Heart right ventricle (tissue), 16 donors: ENCODE data around the gene BUD31. TPM values are rescaled to one million over a fixed set of nuclear protein-coding genes. Genes with fewer than 3 reads are reported as not detected.
A peak's percentile ranks its signal among the peaks of the same experiment; 100 is the strongest.

ENCODE experiments used
- ATAC-seq, 8 donors: fragments of 200-7000 bp; cut with Tn5 transposase; one replicate each; pipeline ENCODE4 v1.9.1; 2020; ENCODE audit warnings: mild to moderate bottlenecking in 8 of 8, moderate library complexity in 8 of 8, moderate number of reproducible peaks in 1 of 8
- DNase-seq, 2 donors: peaks; one replicate each; pipeline ENCODE4 v3.0.0-alpha.2; 2020
- H3K27ac ChIP-seq, 10 donors: fragments of 200-600 bp; sonication (generic) in 2 of 10; one replicate each; pipeline versions ENCODE4 v1.5.0 to v1.8.0; 2020 to 2022; ENCODE audit warnings: mild to moderate bottlenecking in 3 of 10
- H3K27me3 ChIP-seq, 7 donors: fragments of 200-600 bp; one replicate each; pipeline ENCODE4 v1.8.0; 2021 to 2022; ENCODE audit warnings: mild to moderate bottlenecking in 2 of 7
- H3K36me3 ChIP-seq, 9 donors: fragments of 200-600 bp; sonication (generic) in 1 of 9; one replicate each; pipeline versions ENCODE4 v1.5.0 to v1.8.0; 2020 to 2022; ENCODE audit warnings: mild to moderate bottlenecking in 2 of 9
- H3K4me1 ChIP-seq, 9 donors: fragments of 200-600 bp; sonication (generic) in 1 of 9; one replicate each; pipeline versions ENCODE4 v1.5.0 to v1.8.0; 2020 to 2022; ENCODE audit warnings: mild to moderate bottlenecking in 4 of 9
- H3K4me3 ChIP-seq, 10 donors: fragments of 200-600 bp; sonication (generic) in 2 of 10; one replicate each; pipeline versions ENCODE4 v1.5.0 to v1.8.0; 2020 to 2022; ENCODE audit warnings: mild to moderate bottlenecking in 7 of 10, moderate library complexity in 2 of 10
- H3K9me3 ChIP-seq, 11 donors: fragments of 200-600 bp in 10 of 11; sonication (generic) in 2 of 11; one replicate each; pipeline versions ENCODE4 v1.5.0 to v1.8.0; 2013 to 2022; ENCODE audit warnings: mild to moderate bottlenecking in 2 of 11, control low read depth in 1 of 11, moderate library complexity in 1 of 11
- CTCF ChIP-seq, 9 donors: fragments of 200-600 bp; sonication (generic) in 2 of 9; IDR thresholded peaks; one replicate each; pipeline versions ENCODE4 v1.5.0 to v1.8.0; 2021 to 2022; ENCODE audit warnings: antibody characterized with exemption in 9 of 9, mild to moderate bottlenecking in 5 of 9, moderate library complexity in 1 of 9
- WGBS, 2 donors: extraction: QIAGEN DNeasy Blood & Tissue Kit; methylation state at CpG; one replicate each; pipeline ENCODE4 v1.1.7; 2013; ENCODE audit warnings: inconsistent platforms in 1 of 2; 5-methylcytosine and 5-hydroxymethylcytosine counted together
- intact Hi-C, 10 donors: fragments of 100-400 bp; cut with DNase I; formaldehyde crosslinking; loops; one replicate each; pipeline versions ENCODE4 v1.11.1 to v1.14.2; 2022
- long read RNA-seq, 3 donors: library from polyadenylated mRNA; unstranded; transcript quantifications; one replicate each; pipeline ENCODE4 v2.0.0, GENCODE V29; 2020 to 2021
- polyA plus RNA-seq, 2 donors: library from polyadenylated mRNA; stranded (reverse); fragments of 200-250 nt; gene quantifications; one replicate each; pipeline ENCODE4 v1.2.3, GENCODE V29; 2013
- total RNA-seq, 10 donors: library from RNA; stranded (reverse); fragmentation: NEBNext Ultra II Directional in 3 of 10; extraction: Animal tissue kit (Norgen Biotek cat#: 25700) in 3 of 10; gene quantifications; one replicate each; pipeline versions ENCODE4 v1.2.1 to v1.2.4, GENCODE V29; 2021 to 2023
- donor health status: Arrhythmogenic right ventricular cardiomyopathy.
- donor health status: ischemic (EF 13 %, LVEDD 7.1; RV severe dilation, severe dysfunction).
- donor health status: healthy with polysubstance abuse.
- donor health status: DM: no; HTN: yes; CAD: no.
- donor health status: DM: no; HTN: no; CAD: no.
- donor health status: ischemic (EF 25% LVEDD 6.9; RV normal size, moderate dysfunction).
- donor health status: ischemic (EF 25% LVEDD 5.7; RV mildly dilated, moderate dysfunction).
- donor health status: healthy.
- donor health status: DM: yes; HTN: yes; CAD: no.
- donor health status: Ischemic cardiomyopathy.
- donor health status: ischemic (EF 35%, LVEDD 5.7; RV mildly dilated, moderate dysfunction).
- donor health status: nonischemic (EF 11% LVEDD 7.7; RV severe dilation, severe dysfunction).
- donor health status: DM: yes; HTN: yes; CAD: no.
- donor health status: PGD.
- donor health status: ischemic (EF 29% LVEDD 5.4; RV normal size, mild dysfunction).
- donor health status: nonischemic (EF 23%, LVEDD 6.1; RV moderate dilation, normal function).

The BUD31 gene
- total RNA-seq, result 10 to 100 TPM; 28.3 to 59.7 (median 40.9) TPM
- 100 to 1,000 TPM in 1 of 2 donors, 10 to 100 TPM in 1; 81.7 to 116 TPM for polyA plus RNA-seq
- long read RNA-seq, donor 1, transcript BUD31-202 (6 exons, 1,139 nt), result major isoform, 11 of 20 reads
- long read RNA-seq, donor 1, partial matches to known transcripts, result 3 of 20 reads
- long read RNA-seq, donor 1, other reads (novel, unspliced or antisense), result 3 of 20 reads
- long read RNA-seq, donor 2, transcript BUD31-201 (6 exons, 1,035 nt), result minor isoform, 6 of 19 reads
- long read RNA-seq, donor 2, transcript BUD31-202 (6 exons, 1,139 nt), result major isoform, 9 of 19 reads
- long read RNA-seq, donor 2, partial matches to known transcripts, result 4 of 19 reads
- long read RNA-seq, donor 2, other reads (novel, unspliced or antisense), result 0 of 19 reads
- long read RNA-seq, donor 3, transcript BUD31-202 (6 exons, 1,139 nt), result major isoform, 17 of 37 reads
- long read RNA-seq, donor 3, transcript BUD31-201 (6 exons, 1,035 nt), result minor isoform, 13 of 37 reads
- long read RNA-seq, donor 3, partial matches to known transcripts, result 3 of 37 reads
- long read RNA-seq, donor 3, other reads (novel, unspliced or antisense), result 4 of 37 reads

- ATAC-seq (peak; percentile 93 to 97 (median 96)), DNase-seq (peak; percentile 93)
- Histone ChIP-seq H3K27ac (peak within 1 kb of the TSS; percentile 96 to 99 (median 97)), H3K4me1 (peaks cover 17 to 55% (median 41%) of the 10 kb centered on the region in 9 donors), H3K9me3 (no peaks in the 10 kb centered on the region), H3K4me3 (peak within 1 kb of the TSS; percentile 72 to 100 (median 90)), H3K36me3 (peaks cover 0 to 59% (median 30%) of the 10 kb centered on the region in 9 donors), H3K27me3 (no peaks in the 10 kb centered on the region)
- 0% methylated on average over 72 of the region's 72 CpGs for WGBS, 2 donors
- intact Hi-C loops, result loop anchor here in 3 of 10 donors (1.0 to 5.0 kb wide), 4 partner anchors 34 to 94 kb away; partner anchors contain the start of genes ARPC1B (in 3 of the 3), ZKSCAN5 (in 1 of the 3) and ZNF394 (in 1 of the 3)
- peak in 2 of 9 donors; percentile 5 to 29 for TF ChIP-seq CTCF (IDR thresholded peaks at IDR 0.05)
Measured at GRCh38 chr7:99408379-99409191, at the start of gene BUD31, which contains the start of gene PDAP1. Gene BUD31, plus strand, starts transcription at chr7:99408969. Its CDS starts 2,124 bp downstream, at chr7:99411093. Gene PDAP1, minus strand, starts transcription at chr7:99408597. Its CDS starts 49 bp downstream, at chr7:99408548.

GRCh38 chr7:99359465-99360154 is 49.2 kb upstream of the BUD31 start:
- no peak for DNase-seq
- no peak for ATAC-seq
- Histone ChIP-seq H3K27ac (no peak overlapping the region), H3K4me1 (no peaks in the 10 kb centered on the region), H3K9me3 (no peaks in the 10 kb centered on the region), H3K4me3 (no peak overlapping the region), H3K27me3 (no peaks in the 10 kb centered on the region), H3K36me3 (peaks cover 0 to 100% (median 92%) of the 10 kb centered on the region in 9 donors)
- intact Hi-C loops, result loop anchor here in 1 of 10 donors (10.0 kb wide), 1 partner anchor 55 kb away; no protein-coding TSS in a partner anchor
- WGBS, 2 donors, result 87 to 91% methylated on average over 22 of the region's 22 CpGs
- no peak for TF ChIP-seq CTCF (IDR thresholded peaks at IDR 0.05)

- H3K36me3 ChIP-seq, result peaks cover 0 to 100% (median 80%) of the 10 kb centered on the region in 9 donors
- H3K4me1 ChIP-seq, result no peaks in the 10 kb centered on the region
- TF ChIP-seq CTCF (IDR thresholded peaks at IDR 0.05), result no peak
- no peaks in the 10 kb centered on the region for H3K9me3 ChIP-seq
- DNase-seq, result no peak
- intact Hi-C loops, result loop anchor here in 1 of 10 donors (10.0 kb wide), 1 partner anchor 52 kb away; no protein-coding TSS in a partner anchor
- H3K4me3 ChIP-seq, result no peak overlapping the region
- no peak overlapping the region for H3K27ac ChIP-seq
- 82% methylated on average over 3 of the region's 3 CpGs for WGBS, 2 donors
- H3K27me3 ChIP-seq, result no peaks in the 10 kb centered on the region
- no peak for ATAC-seq
Measured at GRCh38 chr7:99362801-99363200, 46.0 kb upstream of the BUD31 start.
